Dendritic cell treated with granulocyte-macrophage colony-stimulating factor and Interleukin-4, amounts not matched to agents 40 ng/mL and 50 ng/mL, for 4 days (primary cell): Measurements from ENCODE around the gene CASKIN1.
"Not testable (repeated sequence)": the region's sequence is repeated elsewhere in the genome, so short reads cannot be mapped to it uniquely, and the experiment has no call there.

Experiments
- H3K27ac Mint-ChIP-seq: one replicate; pipeline ENCODE4 v1.8.0; 2022; ENCODE audit warnings: mild to moderate bottlenecking, mixed read lengths
- H3K27me3 Mint-ChIP-seq: one replicate; pipeline ENCODE4 v1.8.0; 2022; ENCODE audit warnings: mild to moderate bottlenecking, mixed read lengths
- H3K36me3 Mint-ChIP-seq: one replicate; pipeline ENCODE4 v1.8.0; 2022; ENCODE audit warnings: low read depth, mixed read lengths
- H3K4me1 Mint-ChIP-seq: one replicate; pipeline ENCODE4 v1.8.0; 2022; ENCODE audit warnings: low read depth, mixed read lengths
- H3K4me3 Mint-ChIP-seq: one replicate; pipeline ENCODE4 v1.8.0; 2022; ENCODE audit warnings: mild to moderate bottlenecking, moderate library complexity, mixed read lengths
- H3K9me3 Mint-ChIP-seq: one replicate; pipeline ENCODE4 v1.8.0; 2022; ENCODE audit warnings: mixed read lengths
- intact Hi-C: fragments of 100-400 bp; cut with micrococcal nuclease; formaldehyde crosslinking; loops from one replicate; pipeline ENCODE4 v1.15.0; 2022

The CASKIN1 gene

DNA sequence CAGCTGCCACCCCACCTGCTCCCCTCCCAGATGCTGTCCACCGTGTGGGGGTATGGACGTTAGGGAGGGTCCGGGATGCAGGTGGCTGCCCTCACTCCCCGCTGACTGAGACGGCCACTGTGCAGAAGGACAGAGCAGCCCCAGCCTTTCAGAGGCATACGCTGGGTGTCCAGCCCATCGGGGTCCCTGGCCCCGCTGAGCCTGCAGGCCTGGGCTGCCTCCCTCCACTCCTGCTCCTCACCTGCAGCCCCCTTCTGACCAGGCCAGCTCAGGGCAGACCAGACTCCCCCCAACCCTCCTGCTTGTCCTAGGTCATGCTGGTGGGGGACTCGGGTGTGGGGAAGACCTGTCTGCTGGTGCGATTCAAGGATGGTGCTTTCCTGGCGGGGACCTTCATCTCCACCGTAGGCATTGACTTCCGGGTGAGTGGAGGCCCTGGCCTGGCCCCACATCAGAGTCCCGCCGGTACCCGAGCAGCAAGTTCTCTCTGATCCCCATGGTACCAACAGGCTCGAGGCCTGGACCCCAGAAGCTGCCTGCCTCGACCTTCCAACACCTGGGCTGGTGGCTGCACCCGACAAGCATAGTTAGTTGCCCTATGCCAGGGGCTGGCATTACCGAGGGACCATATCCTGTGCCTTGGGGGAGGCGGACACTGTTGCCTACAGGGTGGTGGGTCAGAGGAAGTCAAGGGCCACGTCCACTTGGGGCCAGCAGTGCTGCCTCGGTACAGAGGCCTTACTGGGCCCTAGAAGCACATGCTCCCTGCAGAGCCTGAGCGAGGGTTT lies 46.6 kb downstream of the CASKIN1 start:
- H3K9me3 Mint-ChIP-seq = no peaks in the 10 kb centered on the region
- peaks cover 42% of the 10 kb centered on the region for H3K27me3 Mint-ChIP-seq
- intact Hi-C loops = no loop called here
- no peak overlapping the region for H3K27ac Mint-ChIP-seq
- peaks cover 54% of the 10 kb centered on the region for H3K4me1 Mint-ChIP-seq
- H3K4me3 Mint-ChIP-seq = no peak overlapping the region
- peaks cover 50% of the 10 kb centered on the region for H3K36me3 Mint-ChIP-seq

GRCh38 chr16:2148714-2149629 lies 47.4 kb downstream of the CASKIN1 start:
- peaks cover 50% of the 10 kb centered on the region for H3K4me1 Mint-ChIP-seq
- peak overlapping the region; percentile 57 for H3K4me3 Mint-ChIP-seq
- no peaks in the 10 kb centered on the region for H3K9me3 Mint-ChIP-seq
- intact Hi-C loops = no loop called here
- peaks cover 42% of the 10 kb centered on the region for H3K36me3 Mint-ChIP-seq
- no peak overlapping the region for H3K27ac Mint-ChIP-seq
- H3K27me3 Mint-ChIP-seq = peaks cover 43% of the 10 kb centered on the region

- H3K27me3 Mint-ChIP-seq = peaks cover 46% of the 10 kb centered on the region
These were observed 48.3 kb downstream of the CASKIN1 start, which contains the start of gene RAB26 for GRCh38 chr16:2147981-2148671. RAB26 (plus strand) TSS chr16:2148625; CDS start chr16:2148784, 159 bp downstream.

DNA sequence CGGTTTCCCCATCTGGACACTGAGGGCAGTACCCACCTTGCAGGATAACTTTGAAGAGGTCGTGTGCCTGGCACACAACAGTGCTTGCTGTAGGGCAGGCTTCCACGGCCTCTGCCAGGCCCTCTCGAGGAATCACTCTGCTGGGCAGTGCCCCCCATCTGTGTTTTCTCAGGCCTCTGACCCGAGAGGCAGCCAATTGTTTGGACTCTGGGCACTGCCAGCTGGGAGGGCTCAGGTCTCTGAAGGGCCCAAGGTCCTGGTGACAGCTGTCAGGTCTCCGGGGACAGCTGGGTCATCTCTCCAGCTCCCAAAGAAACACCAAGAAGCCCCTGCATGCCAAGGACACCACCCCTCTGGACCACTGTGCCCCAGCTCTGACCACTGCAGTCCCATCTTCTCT lies 49.0 kb downstream of the CASKIN1 start:
- peaks cover 47% of the 10 kb centered on the region for H3K27me3 Mint-ChIP-seq
- H3K4me1 Mint-ChIP-seq = peaks cover 35% of the 10 kb centered on the region
- intact Hi-C loops = no loop called here
- no peaks in the 10 kb centered on the region for H3K9me3 Mint-ChIP-seq
- no peak overlapping the region for H3K27ac Mint-ChIP-seq
- H3K4me3 Mint-ChIP-seq = no peak overlapping the region
- H3K36me3 Mint-ChIP-seq = peaks cover 26% of the 10 kb centered on the region

More at GRCh38 chr16:2147981-2148671, 48.3 kb downstream of the CASKIN1 start, which contains the start of gene RAB26:
- Mint-ChIP-seq H3K27ac (no peak within 1 kb of the TSS), H3K9me3 (no peaks in the 10 kb centered on the region), H3K36me3 (peaks cover 33% of the 10 kb centered on the region), H3K4me3 (peak within 1 kb of the TSS; percentile 57), H3K4me1 (peaks cover 41% of the 10 kb centered on the region)
- intact Hi-C loops = no loop called here

DNA sequence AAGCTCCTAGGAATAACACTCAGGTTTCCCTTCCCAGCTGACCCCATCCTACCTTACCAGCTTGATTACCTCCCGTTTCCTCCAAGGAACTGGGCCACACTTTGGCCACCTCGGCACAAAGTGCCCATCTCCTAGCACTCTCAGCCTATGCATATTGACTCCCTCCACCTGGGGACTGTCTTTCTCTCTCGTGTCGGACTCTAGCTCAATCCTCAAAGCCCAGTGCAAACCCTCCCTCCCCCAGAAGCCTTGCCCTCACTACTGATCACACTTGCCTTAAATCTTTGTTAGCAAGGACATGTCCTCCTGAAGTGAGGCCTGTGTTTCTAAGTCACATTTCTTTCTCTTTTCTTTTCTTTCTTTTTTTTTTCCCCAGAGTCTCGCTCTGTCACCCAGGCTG lies 50.6 kb downstream of the CASKIN1 start:
- Mint-ChIP-seq H3K4me3 (no peak overlapping the region), H3K36me3 (peaks cover 11% of the 10 kb centered on the region), H3K27ac (no peak overlapping the region), H3K9me3 (no peaks in the 10 kb centered on the region), H3K27me3 (peaks cover 36% of the 10 kb centered on the region), H3K4me1 (peaks cover 25% of the 10 kb centered on the region)
- intact Hi-C loops = no loop called here

- Mint-ChIP-seq H3K9me3 (no peaks in the 10 kb centered on the region), H3K27me3 (peaks cover 22% of the 10 kb centered on the region), H3K27ac (no peak overlapping the region), H3K4me1 (peaks cover 11% of the 10 kb centered on the region), H3K4me3 (no peak overlapping the region), H3K36me3 (no peaks in the 10 kb centered on the region)
- intact Hi-C loops = no loop called here
These were observed 52.4 kb downstream of the CASKIN1 start for GRCh38 chr16:2143878-2144485.

DNA sequence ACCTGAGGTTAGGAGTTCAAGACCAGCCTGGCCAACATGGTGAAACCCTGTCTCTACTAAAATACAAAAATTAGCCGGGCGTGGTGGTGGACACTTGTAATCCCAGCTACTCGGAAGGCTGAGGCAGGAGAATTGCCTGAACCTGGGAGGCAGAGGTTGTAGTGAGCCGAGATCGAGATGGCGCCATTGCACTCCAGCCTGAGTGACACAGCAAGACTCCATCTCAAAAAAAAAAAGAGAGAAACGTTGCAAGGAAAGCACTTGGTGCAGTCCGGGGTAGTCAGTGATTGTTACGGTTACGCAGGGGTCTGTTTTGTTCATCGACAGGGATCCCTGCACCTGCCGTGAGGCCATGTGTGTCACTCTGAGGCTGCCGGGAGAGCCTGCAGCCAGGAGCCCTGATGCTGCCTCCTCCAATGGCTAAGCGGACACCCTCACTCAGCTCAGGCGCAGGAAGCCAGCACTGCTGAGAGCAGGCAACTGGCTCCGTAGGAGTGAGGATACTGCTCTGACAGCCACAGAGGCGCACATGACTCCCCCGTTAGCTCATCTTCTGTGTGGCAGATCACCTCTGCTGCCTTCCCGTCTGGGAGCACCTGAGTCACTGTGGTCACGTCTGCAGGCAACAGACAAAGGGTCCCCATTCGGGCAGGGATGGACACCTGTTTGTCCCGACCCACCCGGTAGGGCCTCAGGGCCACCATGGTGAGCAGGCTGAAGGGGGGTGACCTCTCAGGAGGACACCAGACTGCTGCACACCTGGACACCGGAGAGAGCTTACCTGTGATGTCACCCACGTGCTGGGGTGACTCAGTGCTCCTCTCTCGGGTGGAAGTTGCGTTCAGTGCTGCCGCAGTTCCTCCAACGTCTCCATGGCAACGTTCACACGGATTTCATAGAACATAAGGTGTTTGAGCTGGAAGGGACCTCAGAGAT lies 53.2 kb downstream of the CASKIN1 start:
- Mint-ChIP-seq H3K9me3 (no peaks in the 10 kb centered on the region), H3K27me3 (peaks cover 21% of the 10 kb centered on the region)
- intact Hi-C loops = no loop called here

DNA sequence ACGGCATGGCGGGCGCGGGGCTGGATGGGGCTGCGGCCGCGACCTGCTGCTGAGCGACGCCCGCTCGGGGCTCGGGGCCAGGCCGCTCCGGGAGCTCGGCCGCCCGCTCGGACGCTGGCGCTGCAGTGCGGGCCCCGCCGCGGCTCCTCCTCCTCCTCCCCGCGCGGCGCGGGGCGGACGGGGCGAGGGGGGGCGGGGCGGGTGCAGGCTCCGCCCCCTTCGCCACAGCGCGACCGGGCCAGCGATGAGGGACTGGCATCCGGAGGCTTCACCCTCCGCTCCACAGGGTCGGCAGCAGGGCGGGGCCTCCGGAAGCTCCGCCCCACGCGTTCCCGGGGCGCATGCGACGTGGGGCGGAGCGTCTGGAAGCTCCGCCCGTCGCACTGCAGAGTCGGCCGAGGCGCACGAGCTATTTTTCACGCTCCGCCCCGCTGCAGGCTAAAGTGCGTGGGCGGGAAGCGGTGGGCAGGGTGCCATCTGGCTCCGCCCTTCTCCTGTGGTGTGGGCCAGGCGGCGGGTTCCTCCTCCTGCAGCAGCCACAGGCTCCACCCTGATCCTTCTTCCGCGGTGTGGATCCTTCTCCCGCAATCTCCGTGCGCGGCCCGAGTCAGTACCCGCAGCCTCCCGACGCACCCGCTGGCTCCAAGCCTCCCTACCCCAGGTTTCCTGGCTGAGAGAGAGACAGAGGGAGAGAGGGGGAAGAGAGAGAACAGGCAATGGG lies 60.5 kb downstream of the CASKIN1 start, which contains the start of gene PKD1:
TSS of gene PKD1 (minus strand) at position 129 of the 721 bp plus-strand sequence. CDS start 209 bp downstream, outside the sequence.
- H3K27me3 Mint-ChIP-seq, H3K9me3 Mint-ChIP-seq, intact Hi-C loops, H3K36me3 Mint-ChIP-seq: not testable (repeated sequence)
- Mint-ChIP-seq H3K4me3 (peak within 1 kb of the TSS; percentile 87), H3K4me1 (peaks cover 28% of the 10 kb centered on the region), H3K27ac (peak within 1 kb of the TSS; percentile 85)

More for the DNA sequence above, 53.2 kb downstream of the CASKIN1 start:
- no peak overlapping the region for H3K4me3 Mint-ChIP-seq
- H3K36me3 Mint-ChIP-seq = no peaks in the 10 kb centered on the region
- no peak overlapping the region for H3K27ac Mint-ChIP-seq
- peaks cover 11% of the 10 kb centered on the region for H3K4me1 Mint-ChIP-seq

DNA sequence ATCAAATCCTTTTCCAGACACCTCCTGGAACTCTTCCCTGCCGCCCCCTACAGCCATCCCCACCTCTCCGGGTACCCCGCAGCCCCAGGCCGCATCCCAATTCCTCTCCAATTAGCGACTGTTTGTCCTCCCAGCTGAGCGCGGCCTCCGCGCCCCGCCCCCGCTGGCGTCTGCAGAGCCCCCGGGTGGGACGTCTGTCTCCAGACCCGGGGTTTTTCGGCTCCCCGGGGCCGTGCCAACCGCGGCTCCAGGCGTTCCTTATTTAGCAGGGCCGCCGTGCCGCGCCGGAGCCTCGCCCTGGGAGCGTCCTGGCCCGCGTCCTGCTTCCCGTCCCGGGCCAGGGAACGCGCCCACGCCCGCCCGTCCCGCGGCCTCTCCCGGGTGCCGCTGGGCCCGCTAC lies 61.3 kb downstream of the CASKIN1 start:
- H3K36me3 Mint-ChIP-seq, H3K9me3 Mint-ChIP-seq, H3K27me3 Mint-ChIP-seq, intact Hi-C loops: not testable (repeated sequence)
- H3K4me1 Mint-ChIP-seq = peaks cover 23% of the 10 kb centered on the region
- H3K4me3 Mint-ChIP-seq = peak overlapping the region; percentile 86
- H3K27ac Mint-ChIP-seq = peak overlapping the region; percentile 85

DNA sequence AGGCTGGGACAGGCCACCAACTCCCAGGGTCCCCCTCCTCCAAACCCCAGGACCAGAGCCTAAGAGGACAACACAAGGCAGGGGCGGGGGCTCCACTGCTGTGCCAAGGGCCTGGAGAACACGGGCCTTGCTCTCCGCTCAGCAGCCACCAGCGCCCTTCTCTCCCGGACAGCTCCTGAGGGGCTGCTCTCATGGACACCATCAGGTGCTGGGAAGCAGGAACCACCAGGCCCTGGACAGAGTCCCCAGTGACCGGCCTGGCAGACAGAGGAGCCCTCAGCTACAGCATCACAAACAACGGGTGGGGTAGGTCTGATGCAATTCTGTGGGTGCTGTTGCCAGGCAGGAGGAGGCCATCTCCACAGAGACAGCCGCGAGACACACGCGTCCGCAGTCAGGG lies 62.6 kb downstream of the CASKIN1 start:
- intact Hi-C loops, H3K9me3 Mint-ChIP-seq, H3K27me3 Mint-ChIP-seq, H3K27ac Mint-ChIP-seq, H3K36me3 Mint-ChIP-seq, H3K4me3 Mint-ChIP-seq: not testable (repeated sequence)
- peaks cover 23% of the 10 kb centered on the region for H3K4me1 Mint-ChIP-seq

DNA sequence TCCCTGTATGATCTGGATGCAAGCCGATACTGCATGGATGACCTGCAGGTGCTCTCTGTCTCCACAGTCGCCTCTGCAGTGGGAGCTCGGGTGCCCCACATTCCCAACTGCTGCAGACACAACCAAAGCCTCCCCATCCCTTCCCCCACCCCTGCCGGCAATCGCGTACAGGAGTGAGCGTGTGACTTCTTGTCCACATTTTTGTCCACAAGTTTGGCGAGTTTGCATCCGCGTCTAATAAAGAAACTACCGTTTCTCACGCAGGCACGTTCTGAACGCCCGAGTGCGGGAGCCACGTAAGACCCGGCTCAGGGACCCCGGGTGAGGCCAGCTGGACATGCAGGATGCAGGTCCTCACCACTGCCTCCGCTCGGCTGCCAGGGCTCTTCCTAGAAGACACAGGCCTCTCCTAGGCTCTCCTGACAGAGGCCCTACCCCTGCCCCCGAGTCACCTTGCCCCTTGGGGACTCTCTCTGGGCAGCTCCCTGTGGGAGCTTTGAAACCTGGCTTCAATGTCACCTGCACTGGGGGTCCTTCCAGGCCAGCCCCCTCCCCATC lies 66.4 kb downstream of the CASKIN1 start:
- H3K4me3 Mint-ChIP-seq, H3K9me3 Mint-ChIP-seq, H3K27ac Mint-ChIP-seq, H3K36me3 Mint-ChIP-seq, intact Hi-C loops: not testable (repeated sequence)
- peaks cover 13% of the 10 kb centered on the region for H3K27me3 Mint-ChIP-seq
- H3K4me1 Mint-ChIP-seq = peaks cover 46% of the 10 kb centered on the region

- peaks cover 46% of the 10 kb centered on the region for H3K4me1 Mint-ChIP-seq
These were observed 67.2 kb downstream of the CASKIN1 start for GRCh38 chr16:2129251-2129650.

More at GRCh38 chr16:2129251-2129650, 67.2 kb downstream of the CASKIN1 start:
- H3K36me3 Mint-ChIP-seq, H3K9me3 Mint-ChIP-seq, H3K4me3 Mint-ChIP-seq, intact Hi-C loops, H3K27ac Mint-ChIP-seq: not testable (repeated sequence)
- H3K27me3 Mint-ChIP-seq = peaks cover 19% of the 10 kb centered on the region
